IMR-90 (cell line): Measurements from ENCODE around the gene ADGRV1. TPM values are rescaled to one million over a fixed set of nuclear protein-coding genes. Genes with fewer than 3 reads are reported as not detected.

ENCODE experiments used
- ATAC-seq: fragments of 200-7000 bp; cut with Tn5 transposase; 2 replicates; pipeline ENCODE4 v1.9.1; 2020; ENCODE audit warnings: low read depth, mild to moderate bottlenecking, moderate library complexity
- BruUV-seq: library from RNA; stranded (reverse); fragments of 400-500 nt; replicated peaks from 2 replicates; lab custom pipeline; 2021; lab: Mats Ljungman, UMichigan
- CTCF ChIA-PET: fragments of 300-600 bp; formaldehyde crosslinking; extraction: SDS; loops from one replicate; lab custom pipeline; 2021; ENCODE audit warnings: antibody characterized with exemption; lab: Yijun Ruan, JAX
- POLR2A ChIA-PET: fragments of 300-600 bp; sonication (Branson Sonifier 250); formaldehyde crosslinking; loops from one replicate; lab custom pipeline; 2022; ENCODE audit warnings: antibody characterized with exemption; ENCODE audit not compliant: unreplicated experiment; lab: Charles Lee
- DNase-seq: peaks from one replicate; pipeline ENCODE4 v3.0.0; 2013
- H2AFZ ChIP-seq: replicated peaks from 2 replicates; pipeline ENCODE3; 2013; ENCODE audit warnings: low read length, mild to moderate bottlenecking; ENCODE audit not compliant: poor library complexity
- H2AK5ac ChIP-seq: 2 replicates; pipeline ENCODE4 v1.6.1; 2013; ENCODE audit warnings: low read depth, low read length, inconsistent platforms
- H2AK9ac ChIP-seq: replicated peaks from 2 replicates; pipeline ENCODE3; 2013; ENCODE audit warnings: mild to moderate bottlenecking, low read depth, low read length, moderate library complexity; ENCODE audit not compliant: poor library complexity
- H2BK120ac ChIP-seq: 2 replicates; pipeline ENCODE4 v1.6.1; 2013; ENCODE audit warnings: low read depth, low read length, inconsistent platforms
- H2BK15ac ChIP-seq: 3 replicates; pipeline ENCODE4 v1.6.1; 2013; ENCODE audit warnings: low read depth, low read length, inconsistent platforms
- H2BK20ac ChIP-seq: 2 replicates; pipeline ENCODE4 v1.6.1; 2013; ENCODE audit warnings: low read depth, mild to moderate bottlenecking, inconsistent platforms, low read length, moderate library complexity
- H2BK5ac ChIP-seq: 2 replicates; pipeline ENCODE4 v1.6.1; 2013; ENCODE audit warnings: mild to moderate bottlenecking, low read depth, low read length, inconsistent platforms; ENCODE audit not compliant: poor library complexity, severe bottlenecking
- H3K14ac ChIP-seq: replicated peaks from 2 replicates; pipeline ENCODE4 v1.6.1; 2013; ENCODE audit warnings: low read depth, low read length, inconsistent platforms
- H3K18ac ChIP-seq: 2 replicates; pipeline ENCODE4 v1.6.1; 2013; ENCODE audit warnings: low read depth, low read length, control low read depth
- H3K23ac ChIP-seq: 2 replicates; pipeline ENCODE4 v1.6.1; 2013; ENCODE audit warnings: low read depth, low read length, inconsistent platforms
- H3K27ac ChIP-seq: 2 replicates; pipeline ENCODE4 v1.5.1; 2013; ENCODE audit warnings: mild to moderate bottlenecking, control low read depth, low read length; ENCODE audit not compliant: insufficient read depth
- H3K27me3 ChIP-seq: 2 replicates; pipeline ENCODE4 v1.6.1; 2013; ENCODE audit warnings: low read length; ENCODE audit not compliant: control insufficient read depth, insufficient read depth
- H3K36me3 ChIP-seq: 2 replicates; pipeline ENCODE4 v1.6.1; 2013; ENCODE audit warnings: low read length, mixed read lengths; ENCODE audit not compliant: control insufficient read depth, insufficient read depth
- H3K4ac ChIP-seq: 2 replicates; pipeline ENCODE4 v1.6.1; 2013; ENCODE audit warnings: low read depth, low read length, inconsistent platforms
- H3K4me1 ChIP-seq: 2 replicates; pipeline ENCODE4 v1.6.1; 2013; ENCODE audit warnings: low read length, mixed read lengths; ENCODE audit not compliant: control insufficient read depth, insufficient read depth
- H3K4me2 ChIP-seq: 2 replicates; pipeline ENCODE4 v1.6.1; 2013; ENCODE audit warnings: low read depth, mild to moderate bottlenecking, control low read depth, low read length, moderate library complexity
- H3K4me3 ChIP-seq: 2 replicates; pipeline ENCODE4 v1.5.1; 2013; ENCODE audit warnings: low read depth, mild to moderate bottlenecking, control low read depth, low read length, moderate library complexity; ENCODE audit not compliant: insufficient read depth
- H3K56ac ChIP-seq: 2 replicates; pipeline ENCODE4 v1.6.1; 2013; ENCODE audit warnings: low read length, inconsistent platforms; ENCODE audit not compliant: insufficient read depth; ENCODE audit errors: extremely low read depth
- H3K79me1 ChIP-seq, 2 experiments: 2 replicates each; pipeline ENCODE4 v1.6.1; 2013; ENCODE audit warnings: low read length in 2 of 2, inconsistent platforms in 1 of 2, low read depth in 1 of 2
- H3K9ac ChIP-seq: 2 replicates; pipeline ENCODE4 v1.6.1; 2013; ENCODE audit warnings: low read depth, low read length, control low read depth
- H3K9me1 ChIP-seq: 2 replicates; pipeline ENCODE4 v1.6.1; 2013; ENCODE audit warnings: low read length, inconsistent platforms; ENCODE audit not compliant: insufficient read depth
- H3K9me3 ChIP-seq: 2 replicates; pipeline ENCODE4 v1.6.1; 2013; ENCODE audit warnings: low read length; ENCODE audit not compliant: control insufficient read depth, insufficient read depth
- H4K20me1 ChIP-seq: 2 replicates; pipeline ENCODE4 v1.6.1; 2013; ENCODE audit warnings: low read length, inconsistent platforms; ENCODE audit not compliant: insufficient read depth
- H4K5ac ChIP-seq: 2 replicates; pipeline ENCODE4 v1.6.1; 2013; ENCODE audit warnings: mild to moderate bottlenecking, low read depth, low read length, control low read depth
- H4K8ac ChIP-seq, 2 experiments: 2 replicates each; pipeline ENCODE4 v1.6.1; 2013; ENCODE audit warnings: low read depth in 2 of 2, low read length in 2 of 2, control low read depth in 1 of 2, inconsistent platforms in 1 of 2
- H4K91ac ChIP-seq: 2 replicates; pipeline ENCODE4 v1.6.1; 2013; ENCODE audit warnings: low read depth, low read length, inconsistent platforms; ENCODE audit not compliant: insufficient read depth
- CEBPB ChIP-seq: IDR thresholded peaks from 2 replicates; pipeline ENCODE4 v1.6.1; 2012; ENCODE audit warnings: low read depth, low read length, improper control_type of control experiment
- POLR2A ChIP-seq: IDR thresholded peaks from 2 replicates; pipeline ENCODE4 v1.6.1; 2012; ENCODE audit warnings: mild to moderate bottlenecking, low read depth, low read length
- RCOR1 ChIP-seq: IDR thresholded peaks from 2 replicates; pipeline ENCODE4 v1.6.1; 2012; ENCODE audit warnings: mild to moderate bottlenecking, low read length, improper control_type of control experiment; ENCODE audit not compliant: insufficient replicate concordance
- RFX5 ChIP-seq: IDR thresholded peaks from 2 replicates; pipeline ENCODE4 v1.8.0; 2012; ENCODE audit warnings: low read depth, mild to moderate bottlenecking, low read length, moderate library complexity
- WGBS, 2 experiments: methylation state at CpG; one replicate each; pipeline versions ENCODE4 v1.1.5 to v1.1.7; 2013; ENCODE audit warnings: missing lambda C conversion rate in 2 of 2; ENCODE audit not compliant: insufficient read length in 1 of 2; ENCODE audit errors: extremely low coverage in 2 of 2; 5-methylcytosine and 5-hydroxymethylcytosine counted together
- dilution Hi-C: fragments of 300-500 bp; cut with HindIII; formaldehyde crosslinking; loops from one replicate; pipeline ENCODE4 v1.14.3; 2018; ENCODE audit warnings: low sequenced_read_pairs; ENCODE audit not compliant: unreplicated experiment
- in situ Hi-C: fragments of 300-500 bp; cut with MboI; formaldehyde crosslinking; loops from 3 replicates; pipeline ENCODE4 v1.14.3; 2019; ENCODE audit warnings: low sequenced_read_pairs, inconsistent platforms, mixed read lengths
- intact Hi-C: fragments of 100-400 bp; cut with micrococcal nuclease; formaldehyde crosslinking; loops from 2 replicates; pipeline ENCODE4 v1.10.0; 2022
- polyA plus RNA-seq, 3 experiments: library from polyadenylated mRNA; depleted of rRNA; stranded (reverse); fragments of >200 nt; gene quantifications; 2 replicates each; pipeline ENCODE4 v1.2.3, GENCODE V29; 2012; ENCODE audit warnings: low replicate concordance in 1 of 3
- total RNA-seq: library from RNA; depleted of rRNA; stranded (reverse); fragments of >200 nt; gene quantifications from 2 replicates; pipeline ENCODE4 v1.2.3, GENCODE V29; 2012

Gene ADGRV1
- total and polyA plus RNA-seq, 2 of the 4 experiments (the other 2 are of a cell fraction) = under 0.01 TPM; not detected in 1

GRCh38 chr5:91123291-91123690 lies 564.7 kb downstream of the ADGRV1 start:
- H3K56ac ChIP-seq = no peak overlapping the region
- H2BK15ac ChIP-seq = no peak overlapping the region
- peaks cover 4% of the 10 kb centered on the region; the same call in 1 of the 2 replicates for H3K9me1 ChIP-seq
- no peak overlapping the region for H3K4ac ChIP-seq
- peaks cover 16% of the 10 kb centered on the region for H3K4me1 ChIP-seq
- ATAC-seq = no peak
- H4K91ac ChIP-seq = no peak overlapping the region
- H3K27ac ChIP-seq = no peak overlapping the region
- no peak overlapping the region for H3K4me2 ChIP-seq
- H3K27me3 ChIP-seq = no peaks in the 10 kb centered on the region
- no peak for TF ChIP-seq CEBPB
- TF ChIP-seq POLR2A = no peak
- TF ChIP-seq RCOR1 = no peak
- TF ChIP-seq RFX5 = no peak
- H3K9me3 ChIP-seq = no peaks in the 10 kb centered on the region
- WGBS, 2 experiments = no CpG with 5 or more reads among the region's 3 CpGs
- no peak overlapping the region for H2AK9ac ChIP-seq
- H4K20me1 ChIP-seq = no peaks in the 10 kb centered on the region
- H2BK5ac ChIP-seq = no peak overlapping the region
- no peak overlapping the region for H2BK120ac ChIP-seq
- intact Hi-C loops (no loop called here), in situ Hi-C loops (no loop called here), dilution Hi-C loops (no loop called here)
- no peak overlapping the region for H2AFZ ChIP-seq
- no peaks in the 10 kb centered on the region for H3K79me1 ChIP-seq
- no peak overlapping the region for H4K5ac ChIP-seq
- H4K8ac ChIP-seq = no peak overlapping the region
- BruUV-seq = no TSS peak
- H3K36me3 ChIP-seq = no peaks in the 10 kb centered on the region
- no peak overlapping the region for H3K14ac ChIP-seq
- H2AK5ac ChIP-seq = 0 out of 2 replicates have a peak overlapping the region, but pooled peaks have one; percentile 1
- peak overlapping the region; percentile 6; the same call in 1 of the 2 replicates for H2BK20ac ChIP-seq
- H3K18ac ChIP-seq = no peak overlapping the region
- no peak for DNase-seq
- POLR2A ChIA-PET = no interaction called here
- H3K4me3 ChIP-seq = no peak overlapping the region
- CTCF ChIA-PET = no interaction called here
- H3K23ac ChIP-seq = no peak overlapping the region
- H3K9ac ChIP-seq = no peak overlapping the region
